Neural cell (in vitro differentiated cells): Measurements from ENCODE around the gene STK38L.

ENCODE experiments used
- EZH2 ChIP-seq: fragments of 200-600, 300-800 bp; shearing (Covaris generic), sonication (generic); IDR thresholded peaks from 2 replicates; pipeline ENCODE4 v1.6.1; 2014; ENCODE audit warnings: antibody characterized with exemption, low read length, borderline replicate concordance, mild to moderate bottlenecking; ENCODE audit not compliant: insufficient read depth, poor library complexity, severe bottlenecking
- TF ChIP-seq, protein P1 (sequence below): fragments of 450-650 bp; IDR thresholded peaks from 2 replicates; pipeline ENCODE4 v1.5.1; 2014; ENCODE audit warnings: antibody characterized with exemption, mild to moderate bottlenecking, moderate library complexity; ENCODE audit not compliant: poor library complexity, severe bottlenecking

DNA sequence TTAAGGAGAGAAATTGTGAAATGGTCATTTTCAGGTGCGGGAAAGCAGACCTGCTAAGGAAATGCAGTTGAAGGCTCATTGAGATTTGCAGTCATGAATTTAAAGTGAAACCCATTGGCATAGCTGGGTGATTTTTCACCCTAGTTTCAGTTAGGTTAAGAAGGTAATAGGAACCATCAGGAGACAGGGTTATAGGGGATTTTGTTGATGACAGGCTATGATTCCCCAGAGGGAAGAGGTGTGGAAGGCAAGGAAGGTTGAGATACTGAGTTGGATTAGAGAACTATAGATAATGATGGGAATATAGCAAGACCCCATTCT is 65.9 kb downstream of the STK38L start:
- TF ChIP-seq, protein P1, sequence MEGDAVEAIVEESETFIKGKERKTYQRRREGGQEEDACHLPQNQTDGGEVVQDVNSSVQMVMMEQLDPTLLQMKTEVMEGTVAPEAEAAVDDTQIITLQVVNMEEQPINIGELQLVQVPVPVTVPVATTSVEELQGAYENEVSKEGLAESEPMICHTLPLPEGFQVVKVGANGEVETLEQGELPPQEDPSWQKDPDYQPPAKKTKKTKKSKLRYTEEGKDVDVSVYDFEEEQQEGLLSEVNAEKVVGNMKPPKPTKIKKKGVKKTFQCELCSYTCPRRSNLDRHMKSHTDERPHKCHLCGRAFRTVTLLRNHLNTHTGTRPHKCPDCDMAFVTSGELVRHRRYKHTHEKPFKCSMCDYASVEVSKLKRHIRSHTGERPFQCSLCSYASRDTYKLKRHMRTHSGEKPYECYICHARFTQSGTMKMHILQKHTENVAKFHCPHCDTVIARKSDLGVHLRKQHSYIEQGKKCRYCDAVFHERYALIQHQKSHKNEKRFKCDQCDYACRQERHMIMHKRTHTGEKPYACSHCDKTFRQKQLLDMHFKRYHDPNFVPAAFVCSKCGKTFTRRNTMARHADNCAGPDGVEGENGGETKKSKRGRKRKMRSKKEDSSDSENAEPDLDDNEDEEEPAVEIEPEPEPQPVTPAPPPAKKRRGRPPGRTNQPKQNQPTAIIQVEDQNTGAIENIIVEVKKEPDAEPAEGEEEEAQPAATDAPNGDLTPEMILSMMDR = no peak
- TF ChIP-seq EZH2 = no peak
